ENCODE measurements around the gene CADM4.
"Not testable (repeated sequence)": the region's sequence is repeated elsewhere in the genome, so short reads cannot be mapped to it uniquely, and the experiment has no call there.

Gene CADM4

GRCh38 chr19:43605875-43606568 is 33.6 kb downstream of the CADM4 start:
- in situ Hi-C loops (cut with HindIII; ENCODE audit: low sequenced_read_pairs): no loop called here
- no peak for DNase-seq (ENCODE audit: low read depth, low spot score)
- TF ChIP-seq, protein P1, sequence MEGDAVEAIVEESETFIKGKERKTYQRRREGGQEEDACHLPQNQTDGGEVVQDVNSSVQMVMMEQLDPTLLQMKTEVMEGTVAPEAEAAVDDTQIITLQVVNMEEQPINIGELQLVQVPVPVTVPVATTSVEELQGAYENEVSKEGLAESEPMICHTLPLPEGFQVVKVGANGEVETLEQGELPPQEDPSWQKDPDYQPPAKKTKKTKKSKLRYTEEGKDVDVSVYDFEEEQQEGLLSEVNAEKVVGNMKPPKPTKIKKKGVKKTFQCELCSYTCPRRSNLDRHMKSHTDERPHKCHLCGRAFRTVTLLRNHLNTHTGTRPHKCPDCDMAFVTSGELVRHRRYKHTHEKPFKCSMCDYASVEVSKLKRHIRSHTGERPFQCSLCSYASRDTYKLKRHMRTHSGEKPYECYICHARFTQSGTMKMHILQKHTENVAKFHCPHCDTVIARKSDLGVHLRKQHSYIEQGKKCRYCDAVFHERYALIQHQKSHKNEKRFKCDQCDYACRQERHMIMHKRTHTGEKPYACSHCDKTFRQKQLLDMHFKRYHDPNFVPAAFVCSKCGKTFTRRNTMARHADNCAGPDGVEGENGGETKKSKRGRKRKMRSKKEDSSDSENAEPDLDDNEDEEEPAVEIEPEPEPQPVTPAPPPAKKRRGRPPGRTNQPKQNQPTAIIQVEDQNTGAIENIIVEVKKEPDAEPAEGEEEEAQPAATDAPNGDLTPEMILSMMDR (IDR thresholded peaks at IDR 0.05; ENCODE audit: low read depth, low read length): no peak
- no peak overlapping the region for H3K4me3 ChIP-seq (ENCODE audit: low read depth, low read length)

DNA sequence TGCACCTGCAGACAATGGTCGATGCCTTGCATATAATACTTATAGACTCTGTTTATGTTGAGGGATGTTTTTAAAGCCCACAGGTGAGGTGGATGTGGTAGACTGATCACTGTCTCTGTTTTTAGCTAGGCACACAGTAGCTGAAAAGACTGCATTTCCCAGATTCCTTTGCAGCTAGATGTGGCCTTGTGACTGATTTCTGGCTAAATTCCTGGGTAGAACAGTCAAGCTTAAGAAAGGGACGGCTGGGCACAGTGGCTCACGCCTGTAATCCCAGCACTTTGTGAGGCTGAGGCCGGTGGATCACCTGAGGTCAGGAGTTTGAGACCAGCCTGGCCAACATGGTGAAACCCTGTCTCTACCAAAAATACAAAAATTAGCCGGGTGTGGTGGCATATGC is 39.3 kb downstream of the CADM4 start:
- H3K4me3 ChIP-seq (ENCODE audit: low read depth, low read length); DNase-seq (ENCODE audit: low read depth, low spot score); in situ Hi-C loops (cut with HindIII; ENCODE audit: low sequenced_read_pairs): not testable (repeated sequence)

- no peak for DNase-seq (ENCODE audit: low read depth, low spot score)
- TF ChIP-seq, protein P1 (IDR thresholded peaks at IDR 0.05; ENCODE audit: low read depth, low read length): peak; percentile 9
- no peak overlapping the region for H3K4me3 ChIP-seq (ENCODE audit: low read depth, low read length)
- in situ Hi-C loops (cut with HindIII; ENCODE audit: low sequenced_read_pairs): no loop called here
Measured at GRCh38 chr19:43599635-43600295, 39.9 kb downstream of the CADM4 start.

DNA sequence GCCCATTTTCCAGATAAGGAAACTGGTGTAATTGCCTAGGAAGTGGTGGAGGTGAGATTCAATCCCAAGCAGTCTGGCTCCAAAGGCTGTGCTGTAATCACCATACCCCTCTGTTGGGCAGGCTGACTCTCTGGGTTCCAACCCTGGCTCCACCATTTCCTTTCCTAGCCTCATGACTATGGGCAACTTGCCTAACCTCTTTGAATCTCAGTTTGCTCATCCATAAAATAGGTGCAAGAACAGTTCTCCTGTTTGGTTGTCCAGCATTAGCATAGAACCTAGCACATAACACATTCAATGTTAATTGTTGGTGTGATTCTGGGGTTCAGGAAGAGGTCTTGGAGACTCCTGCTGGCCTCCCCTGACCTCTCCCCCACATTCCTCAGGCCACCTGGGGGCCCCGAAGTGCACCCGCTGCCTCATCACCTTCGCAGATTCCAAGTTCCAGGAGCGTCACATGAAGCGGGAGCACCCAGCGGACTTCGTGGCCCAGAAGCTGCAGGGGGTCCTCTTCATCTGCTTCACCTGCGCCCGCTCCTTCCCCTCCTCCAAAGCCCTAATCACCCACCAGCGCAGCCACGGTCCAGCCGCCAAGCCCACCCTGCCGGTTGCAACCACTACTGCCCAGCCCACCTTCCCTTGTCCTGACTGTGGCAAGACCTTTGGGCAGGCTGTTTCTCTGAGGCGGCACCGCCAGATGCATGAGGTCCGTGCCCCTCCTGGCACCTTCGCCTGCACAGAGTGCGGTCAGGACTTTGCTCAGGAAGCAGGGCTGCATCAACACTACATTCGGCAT is 41.0 kb downstream of the CADM4 start:
- TF ChIP-seq, protein P1 (IDR thresholded peaks at IDR 0.05; ENCODE audit: low read depth, low read length): no peak
- H3K4me3 ChIP-seq (ENCODE audit: low read depth, low read length): no peak overlapping the region
- in situ Hi-C loops (cut with HindIII; ENCODE audit: low sequenced_read_pairs): no loop called here
- DNase-seq (ENCODE audit: low read depth, low spot score): no peak

DNA sequence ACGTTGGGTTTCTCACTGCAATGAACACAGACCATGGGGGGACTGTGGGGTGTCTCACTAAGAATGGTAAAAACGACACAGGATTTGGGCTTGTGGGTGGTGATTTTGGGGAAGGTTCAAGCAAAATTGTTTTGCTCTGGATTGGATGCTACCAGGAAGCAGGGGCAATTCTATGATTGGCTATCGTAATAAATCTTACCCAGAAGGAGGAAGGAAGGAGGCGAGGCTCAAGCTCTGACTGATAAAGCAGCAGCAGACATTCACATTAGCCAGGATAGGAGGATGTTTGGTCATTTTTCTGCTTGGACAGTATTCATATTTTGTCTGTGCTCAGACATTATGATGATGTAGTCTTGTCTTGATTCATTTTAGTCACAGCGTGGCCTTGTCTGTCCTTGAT is 41.8 kb downstream of the CADM4 start:
- no peak overlapping the region for H3K4me3 ChIP-seq (ENCODE audit: low read depth, low read length)
- TF ChIP-seq, protein P1 (IDR thresholded peaks at IDR 0.05; ENCODE audit: low read depth, low read length): no peak
- in situ Hi-C loops (cut with HindIII; ENCODE audit: low sequenced_read_pairs): no loop called here
- no peak for DNase-seq (ENCODE audit: low read depth, low spot score)

GRCh38 chr19:43596842-43597461 is 42.7 kb downstream of the CADM4 start:
- H3K4me3 ChIP-seq (ENCODE audit: low read depth, low read length): peak overlapping the region; percentile 91
- DNase-seq (ENCODE audit: low read depth, low spot score): no peak
- in situ Hi-C loops (cut with HindIII; ENCODE audit: low sequenced_read_pairs): no loop called here
- TF ChIP-seq, protein P1 (IDR thresholded peaks at IDR 0.05; ENCODE audit: low read depth, low read length): no peak

All from astrocyte of the spinal cord (primary cell).